SK-N-SH (cell line): ENCODE results near the gene ARHGEF17.

Source experiments
- TF ChIP-seq, protein P1 (sequence below): IDR thresholded peaks from 2 replicates; pipeline ENCODE4 v1.4.0; 2012; ENCODE audit warnings: low read depth, borderline replicate concordance
- TF ChIP-seq, protein P2 (sequence below): fragments of 200-600 bp; sonication (generic); IDR thresholded peaks from 2 replicates; pipeline ENCODE4 v1.6.1; 2017; ENCODE audit warnings: antibody characterized with exemption, mild to moderate bottlenecking, moderate library complexity
- TF ChIP-seq, protein P3 (sequence below): IDR thresholded peaks from 2 replicates; pipeline ENCODE4 v1.6.1; 2012; ENCODE audit warnings: mild to moderate bottlenecking, low read depth, low read length, moderate library complexity

DNA sequence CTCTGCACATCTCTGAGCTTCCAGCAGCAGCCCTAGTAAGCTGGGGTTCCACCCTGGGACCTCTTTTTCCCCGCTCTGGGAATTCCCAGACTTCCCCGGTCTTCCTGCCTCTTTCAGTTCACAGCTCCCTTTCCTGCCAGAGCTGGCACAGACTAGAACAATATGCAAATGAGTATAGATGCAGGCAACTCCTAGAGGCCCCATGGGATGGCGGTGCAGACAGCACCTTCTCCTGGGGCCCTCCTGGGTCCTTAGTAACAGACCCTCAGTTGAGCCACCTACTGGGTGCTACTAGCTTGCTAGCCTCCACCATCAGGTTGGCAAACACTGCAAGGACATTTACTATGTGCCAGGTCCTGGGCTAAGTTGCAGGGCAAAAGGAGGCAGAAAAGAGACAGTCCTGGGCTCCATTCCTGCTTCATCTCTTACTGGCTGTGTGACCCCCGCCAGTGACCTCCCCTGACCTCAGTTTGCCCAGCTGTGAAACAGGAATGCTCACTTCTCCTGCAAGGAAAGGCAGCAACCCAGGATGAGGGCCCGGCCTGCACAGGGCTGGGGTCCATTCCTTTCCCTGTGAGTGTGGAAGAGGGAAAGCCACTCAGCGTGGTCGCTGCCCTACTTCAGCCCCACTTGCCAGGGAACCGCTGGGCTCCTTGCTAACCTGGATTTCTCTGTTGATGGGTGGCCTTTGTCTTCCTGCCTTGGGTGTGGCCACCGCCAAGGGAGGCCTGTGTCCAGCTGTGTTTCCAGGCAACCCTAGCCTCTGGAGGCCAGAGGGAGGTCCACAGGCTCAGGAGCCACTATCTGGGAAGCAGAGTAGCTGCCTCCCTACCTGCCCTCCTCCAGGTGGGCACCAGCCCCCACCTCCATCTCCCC, 75.4 kb downstream of the ARHGEF17 start:
- TF ChIP-seq, protein P1, sequence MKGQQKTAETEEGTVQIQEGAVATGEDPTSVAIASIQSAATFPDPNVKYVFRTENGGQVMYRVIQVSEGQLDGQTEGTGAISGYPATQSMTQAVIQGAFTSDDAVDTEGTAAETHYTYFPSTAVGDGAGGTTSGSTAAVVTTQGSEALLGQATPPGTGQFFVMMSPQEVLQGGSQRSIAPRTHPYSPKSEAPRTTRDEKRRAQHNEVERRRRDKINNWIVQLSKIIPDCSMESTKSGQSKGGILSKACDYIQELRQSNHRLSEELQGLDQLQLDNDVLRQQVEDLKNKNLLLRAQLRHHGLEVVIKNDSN: no peak
- TF ChIP-seq, protein P2, sequence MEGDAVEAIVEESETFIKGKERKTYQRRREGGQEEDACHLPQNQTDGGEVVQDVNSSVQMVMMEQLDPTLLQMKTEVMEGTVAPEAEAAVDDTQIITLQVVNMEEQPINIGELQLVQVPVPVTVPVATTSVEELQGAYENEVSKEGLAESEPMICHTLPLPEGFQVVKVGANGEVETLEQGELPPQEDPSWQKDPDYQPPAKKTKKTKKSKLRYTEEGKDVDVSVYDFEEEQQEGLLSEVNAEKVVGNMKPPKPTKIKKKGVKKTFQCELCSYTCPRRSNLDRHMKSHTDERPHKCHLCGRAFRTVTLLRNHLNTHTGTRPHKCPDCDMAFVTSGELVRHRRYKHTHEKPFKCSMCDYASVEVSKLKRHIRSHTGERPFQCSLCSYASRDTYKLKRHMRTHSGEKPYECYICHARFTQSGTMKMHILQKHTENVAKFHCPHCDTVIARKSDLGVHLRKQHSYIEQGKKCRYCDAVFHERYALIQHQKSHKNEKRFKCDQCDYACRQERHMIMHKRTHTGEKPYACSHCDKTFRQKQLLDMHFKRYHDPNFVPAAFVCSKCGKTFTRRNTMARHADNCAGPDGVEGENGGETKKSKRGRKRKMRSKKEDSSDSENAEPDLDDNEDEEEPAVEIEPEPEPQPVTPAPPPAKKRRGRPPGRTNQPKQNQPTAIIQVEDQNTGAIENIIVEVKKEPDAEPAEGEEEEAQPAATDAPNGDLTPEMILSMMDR: no peak
- TF ChIP-seq, protein P3, sequence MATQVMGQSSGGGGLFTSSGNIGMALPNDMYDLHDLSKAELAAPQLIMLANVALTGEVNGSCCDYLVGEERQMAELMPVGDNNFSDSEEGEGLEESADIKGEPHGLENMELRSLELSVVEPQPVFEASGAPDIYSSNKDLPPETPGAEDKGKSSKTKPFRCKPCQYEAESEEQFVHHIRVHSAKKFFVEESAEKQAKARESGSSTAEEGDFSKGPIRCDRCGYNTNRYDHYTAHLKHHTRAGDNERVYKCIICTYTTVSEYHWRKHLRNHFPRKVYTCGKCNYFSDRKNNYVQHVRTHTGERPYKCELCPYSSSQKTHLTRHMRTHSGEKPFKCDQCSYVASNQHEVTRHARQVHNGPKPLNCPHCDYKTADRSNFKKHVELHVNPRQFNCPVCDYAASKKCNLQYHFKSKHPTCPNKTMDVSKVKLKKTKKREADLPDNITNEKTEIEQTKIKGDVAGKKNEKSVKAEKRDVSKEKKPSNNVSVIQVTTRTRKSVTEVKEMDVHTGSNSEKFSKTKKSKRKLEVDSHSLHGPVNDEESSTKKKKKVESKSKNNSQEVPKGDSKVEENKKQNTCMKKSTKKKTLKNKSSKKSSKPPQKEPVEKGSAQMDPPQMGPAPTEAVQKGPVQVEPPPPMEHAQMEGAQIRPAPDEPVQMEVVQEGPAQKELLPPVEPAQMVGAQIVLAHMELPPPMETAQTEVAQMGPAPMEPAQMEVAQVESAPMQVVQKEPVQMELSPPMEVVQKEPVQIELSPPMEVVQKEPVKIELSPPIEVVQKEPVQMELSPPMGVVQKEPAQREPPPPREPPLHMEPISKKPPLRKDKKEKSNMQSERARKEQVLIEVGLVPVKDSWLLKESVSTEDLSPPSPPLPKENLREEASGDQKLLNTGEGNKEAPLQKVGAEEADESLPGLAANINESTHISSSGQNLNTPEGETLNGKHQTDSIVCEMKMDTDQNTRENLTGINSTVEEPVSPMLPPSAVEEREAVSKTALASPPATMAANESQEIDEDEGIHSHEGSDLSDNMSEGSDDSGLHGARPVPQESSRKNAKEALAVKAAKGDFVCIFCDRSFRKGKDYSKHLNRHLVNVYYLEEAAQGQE: no peak
